ENCODE measurements around the gene ZPBP2.

ZPBP2 gene

DNA sequence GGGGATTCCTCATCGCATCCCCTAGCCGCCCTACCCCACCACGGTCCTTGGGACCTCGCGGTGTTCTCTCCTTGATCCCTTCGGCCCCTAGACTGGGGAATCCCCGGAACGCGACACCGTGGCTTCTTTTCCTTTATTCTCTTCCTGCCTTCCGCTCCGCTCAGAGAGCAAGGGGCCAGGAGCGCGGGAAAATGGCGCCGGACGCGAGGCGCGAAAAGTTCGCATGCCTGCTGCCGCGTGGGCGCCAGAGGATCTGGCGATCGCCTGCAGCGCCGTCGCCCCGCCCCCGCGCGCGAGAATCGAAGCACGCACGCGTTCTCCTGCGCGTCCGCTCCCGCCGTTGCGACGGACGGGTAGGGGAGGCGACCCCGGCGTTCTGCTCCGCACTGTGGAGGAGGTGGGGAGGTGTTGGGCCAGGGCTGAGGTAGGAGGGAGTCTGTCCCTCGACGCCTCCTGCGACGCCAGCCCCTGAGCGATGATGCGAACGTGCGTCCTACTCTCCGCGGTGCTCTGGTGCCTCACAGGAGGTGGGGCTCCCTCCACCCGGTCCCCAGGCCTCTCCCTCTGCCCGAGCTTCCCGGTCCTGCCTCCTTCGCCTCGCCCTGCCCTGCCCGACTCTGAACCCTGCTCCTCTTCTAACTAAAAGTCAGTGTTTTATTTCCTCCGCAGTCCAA lies at the start of gene ZPBP2:
ZPBP2 (plus strand) TSS at position 323 of the 674 bp plus-strand sequence; CDS start at position 476, 153 bp downstream.
- Histone ChIP-seq H3K9ac (ENCODE audit: insufficient read length) (no peak within 1 kb of the TSS), H3K27ac (no peak within 1 kb of the TSS), H3K36me3 (ENCODE audit: insufficient read depth, low read length) (no peaks in the 10 kb centered on the region), H3K9me3 (ENCODE audit: low read depth, low read length) (no peaks in the 10 kb centered on the region), H3K4me3 (no peak within 1 kb of the TSS)
- TF ChIP-seq POLR2AphosphoS5 (IDR thresholded peaks at IDR 0.05; ENCODE audit: borderline replicate concordance, low read depth, low read length) (no peak), FOXP2 (optimal IDR thresholded peaks at IDR 0.05; ENCODE audit: control extremely low read depth, extremely low read length, insufficient read depth) (no peak), EZH2 (IDR thresholded peaks at IDR 0.05) (no peak)
- DNase-seq (ENCODE audit: low read depth, low spot score): no peak

DNA sequence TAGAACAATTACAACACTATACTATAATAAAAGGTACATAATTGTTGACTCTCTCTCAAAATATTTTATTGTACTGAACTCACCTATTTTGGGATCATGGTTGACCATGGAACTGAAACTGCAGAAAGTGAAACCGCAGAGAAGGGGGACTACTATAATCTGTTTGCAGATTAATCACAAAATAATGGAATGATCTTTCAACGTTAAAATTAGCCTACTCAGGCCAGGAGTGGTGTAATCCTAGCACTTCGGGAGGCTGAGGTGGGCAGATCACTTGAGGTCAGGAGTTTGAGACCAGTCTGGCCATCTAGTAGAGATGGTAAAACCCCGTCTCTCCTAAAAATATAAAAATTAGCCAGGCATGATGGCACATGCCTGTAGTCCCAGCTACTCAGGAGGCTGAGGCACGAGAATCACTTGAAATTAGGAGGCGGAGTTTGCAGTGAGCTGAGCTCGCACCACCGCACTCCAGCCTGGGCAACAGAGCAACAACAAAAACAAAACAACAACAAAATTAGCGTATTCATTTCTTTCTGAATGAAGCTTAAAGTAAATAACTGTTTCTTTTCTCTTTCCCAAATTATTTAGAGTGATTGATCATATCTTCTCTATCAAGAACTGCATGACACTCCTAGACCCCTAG lies 49.5 kb upstream of the ZPBP2 start:
- no peak overlapping the region for H3K4me3 ChIP-seq
- TF ChIP-seq POLR2AphosphoS5 (IDR thresholded peaks at IDR 0.05; ENCODE audit: borderline replicate concordance, low read depth, low read length) (no peak), FOXP2 (optimal IDR thresholded peaks at IDR 0.05; ENCODE audit: control extremely low read depth, extremely low read length, insufficient read depth) (no peak)
- no peaks in the 10 kb centered on the region for H3K36me3 ChIP-seq (ENCODE audit: insufficient read depth, low read length)
- H3K27ac ChIP-seq: no peak overlapping the region
- no peaks in the 10 kb centered on the region; the same call in 1 of the 2 replicates for H3K9me3 ChIP-seq (ENCODE audit: low read depth, low read length)
- H3K9ac ChIP-seq (ENCODE audit: insufficient read length): no peak overlapping the region
- no peak for DNase-seq (ENCODE audit: low read depth, low spot score)

GRCh38 chr17:39820541-39820940 lies 47.5 kb upstream of the ZPBP2 start:
- no peak for DNase-seq (ENCODE audit: low read depth, low spot score)
- TF ChIP-seq EZH2 (IDR thresholded peaks at IDR 0.05): no peak
- no peak for TF ChIP-seq POLR2AphosphoS5 (IDR thresholded peaks at IDR 0.05; ENCODE audit: borderline replicate concordance, low read depth, low read length)
- no peak for TF ChIP-seq FOXP2 (optimal IDR thresholded peaks at IDR 0.05; ENCODE audit: control extremely low read depth, extremely low read length, insufficient read depth)
- no peaks in the 10 kb centered on the region for H3K36me3 ChIP-seq (ENCODE audit: insufficient read depth, low read length)
- H3K9ac ChIP-seq (ENCODE audit: insufficient read length): no peak overlapping the region
- H3K27ac ChIP-seq: no peak overlapping the region
- no peaks in the 10 kb centered on the region; the same call in 1 of the 2 replicates for H3K9me3 ChIP-seq (ENCODE audit: low read depth, low read length)
- no peak overlapping the region for H3K4me3 ChIP-seq

DNA sequence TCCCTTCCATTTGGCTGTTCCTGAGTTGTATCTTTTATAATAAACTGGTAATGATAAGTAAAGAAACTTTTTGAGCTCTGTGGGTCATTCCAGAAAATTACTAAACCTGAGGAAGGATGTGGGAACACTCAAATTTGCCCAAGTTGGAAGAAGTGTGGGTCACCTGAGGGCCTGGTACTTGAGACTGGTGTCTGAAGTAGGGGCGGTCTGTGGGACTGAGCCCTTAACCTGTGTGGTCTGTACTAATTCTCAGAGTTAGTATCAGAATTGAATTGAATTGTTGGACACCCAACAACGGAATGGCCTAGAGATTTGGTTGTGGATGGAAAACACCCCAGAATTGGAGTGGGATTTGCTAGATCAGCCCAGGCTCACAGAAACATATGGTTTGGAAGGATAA lies 47.0 kb upstream of the ZPBP2 start:
- H3K9me3 ChIP-seq (ENCODE audit: low read depth, low read length): no peaks in the 10 kb centered on the region; the same call in 1 of the 2 replicates
- no peak for TF ChIP-seq FOXP2 (optimal IDR thresholded peaks at IDR 0.05; ENCODE audit: control extremely low read depth, extremely low read length, insufficient read depth)
- H3K36me3 ChIP-seq (ENCODE audit: insufficient read depth, low read length): no peaks in the 10 kb centered on the region
- H3K4me3 ChIP-seq: no peak overlapping the region
- H3K27ac ChIP-seq: no peak overlapping the region
- H3K9ac ChIP-seq (ENCODE audit: insufficient read length): no peak overlapping the region
- no peak for DNase-seq (ENCODE audit: low read depth, low spot score)

- TF ChIP-seq FOXP2 (optimal IDR thresholded peaks at IDR 0.05; ENCODE audit: control extremely low read depth, extremely low read length, insufficient read depth): no peak
- TF ChIP-seq POLR2AphosphoS5 (IDR thresholded peaks at IDR 0.05; ENCODE audit: borderline replicate concordance, low read depth, low read length): no peak
- TF ChIP-seq EZH2 (IDR thresholded peaks at IDR 0.05): no peak
- Histone ChIP-seq H3K27ac (no peak overlapping the region), H3K36me3 (ENCODE audit: insufficient read depth, low read length) (no peaks in the 10 kb centered on the region), H3K9ac (ENCODE audit: insufficient read length) (no peak overlapping the region), H3K9me3 (ENCODE audit: low read depth, low read length) (no peaks in the 10 kb centered on the region; the same call in 1 of the 2 replicates), H3K4me3 (no peak overlapping the region)
- no peak for DNase-seq (ENCODE audit: low read depth, low spot score)
Measured at GRCh38 chr17:39822051-39822451, 46.0 kb upstream of the ZPBP2 start.

DNA sequence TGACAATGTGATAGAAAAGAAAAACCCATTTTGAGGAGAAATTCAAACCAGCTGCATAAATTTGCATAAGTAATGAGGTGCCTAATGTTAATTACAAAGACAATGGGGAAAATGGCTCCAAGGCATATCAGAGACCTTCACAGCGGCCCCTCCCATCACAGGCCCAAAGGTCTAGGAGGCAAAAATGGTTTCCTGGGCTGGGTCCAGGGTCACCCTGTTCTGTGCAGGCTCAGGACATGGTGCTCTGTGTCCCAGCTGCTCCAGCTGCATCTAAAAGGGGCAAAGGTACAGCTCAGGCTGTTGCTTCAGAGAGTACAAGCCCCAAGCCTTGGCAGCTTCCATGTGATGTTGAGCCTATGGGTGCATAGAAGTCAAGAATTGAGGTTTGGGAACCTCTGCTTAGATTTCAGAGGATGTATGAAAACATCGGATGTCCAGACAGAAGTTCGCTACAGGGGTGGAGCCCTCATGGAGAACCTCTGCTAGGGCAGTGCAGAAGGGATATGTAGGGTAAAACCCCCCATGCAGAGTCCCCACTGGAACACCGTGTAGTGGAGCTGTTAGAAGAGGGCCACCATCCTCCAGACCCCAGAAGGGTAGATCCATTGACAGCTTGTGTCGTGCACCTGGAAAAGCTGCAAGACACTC lies 44.5 kb upstream of the ZPBP2 start:
- Histone ChIP-seq H3K27ac (no peak overlapping the region), H3K36me3 (ENCODE audit: insufficient read depth, low read length) (no peaks in the 10 kb centered on the region), H3K9ac (ENCODE audit: insufficient read length) (no peak overlapping the region), H3K4me3 (no peak overlapping the region), H3K9me3 (ENCODE audit: low read depth, low read length) (no peaks in the 10 kb centered on the region; the same call in 1 of the 2 replicates)
- no peak for DNase-seq (ENCODE audit: low read depth, low spot score)
- no peak for TF ChIP-seq EZH2 (IDR thresholded peaks at IDR 0.05)
- no peak for TF ChIP-seq POLR2AphosphoS5 (IDR thresholded peaks at IDR 0.05; ENCODE audit: borderline replicate concordance, low read depth, low read length)
- no peak for TF ChIP-seq FOXP2 (optimal IDR thresholded peaks at IDR 0.05; ENCODE audit: control extremely low read depth, extremely low read length, insufficient read depth)

- no peak overlapping the region for H3K9ac ChIP-seq (ENCODE audit: insufficient read length)
- no peaks in the 10 kb centered on the region; the same call in 1 of the 2 replicates for H3K9me3 ChIP-seq (ENCODE audit: low read depth, low read length)
- no peak for TF ChIP-seq POLR2AphosphoS5 (IDR thresholded peaks at IDR 0.05; ENCODE audit: borderline replicate concordance, low read depth, low read length)
- no peak for TF ChIP-seq EZH2 (IDR thresholded peaks at IDR 0.05)
- no peak for TF ChIP-seq FOXP2 (optimal IDR thresholded peaks at IDR 0.05; ENCODE audit: control extremely low read depth, extremely low read length, insufficient read depth)
- DNase-seq (ENCODE audit: low read depth, low spot score): no peak
- no peak overlapping the region for H3K27ac ChIP-seq
- H3K36me3 ChIP-seq (ENCODE audit: insufficient read depth, low read length): no peaks in the 10 kb centered on the region
- H3K4me3 ChIP-seq: no peak overlapping the region
Measured at GRCh38 chr17:39826334-39826733, 41.7 kb upstream of the ZPBP2 start.

DNA sequence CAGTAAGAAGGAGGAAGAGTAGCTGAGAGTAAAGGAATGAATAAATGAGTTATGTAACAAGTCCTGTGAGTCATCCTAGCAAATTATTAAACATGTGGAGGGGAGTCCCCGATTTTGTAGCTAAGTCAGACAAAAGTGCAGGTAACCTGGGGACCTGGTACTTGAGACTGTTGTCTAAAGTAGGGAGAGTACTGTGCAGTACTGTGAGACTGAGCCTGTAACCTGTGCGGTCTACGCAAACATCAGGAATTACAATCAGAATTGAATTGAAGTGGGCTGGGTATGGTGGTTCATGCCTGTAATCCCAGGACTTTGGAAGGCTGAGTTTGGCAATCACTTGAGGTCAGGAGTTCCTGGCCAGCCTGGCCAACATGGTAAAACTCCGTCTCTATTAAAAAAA lies 39.6 kb upstream of the ZPBP2 start:
- H3K4me3 ChIP-seq: no peak overlapping the region
- H3K9me3 ChIP-seq (ENCODE audit: low read depth, low read length): no peaks in the 10 kb centered on the region; the same call in 1 of the 2 replicates
- TF ChIP-seq FOXP2 (optimal IDR thresholded peaks at IDR 0.05; ENCODE audit: control extremely low read depth, extremely low read length, insufficient read depth): no peak
- H3K36me3 ChIP-seq (ENCODE audit: insufficient read depth, low read length): no peaks in the 10 kb centered on the region
- DNase-seq (ENCODE audit: low read depth, low spot score): no peak
- no peak overlapping the region for H3K27ac ChIP-seq
- no peak overlapping the region for H3K9ac ChIP-seq (ENCODE audit: insufficient read length)
